NCI-H187 treated with DMSO at 0.1 percent for 48 hours (cell line): Measurements from ENCODE around the gene GABRD.

Experiments
- DNase-seq: peaks from one replicate; lab custom pipeline; 2025; lab: John Stamatoyannopoulos, UW

The GABRD gene

DNA sequence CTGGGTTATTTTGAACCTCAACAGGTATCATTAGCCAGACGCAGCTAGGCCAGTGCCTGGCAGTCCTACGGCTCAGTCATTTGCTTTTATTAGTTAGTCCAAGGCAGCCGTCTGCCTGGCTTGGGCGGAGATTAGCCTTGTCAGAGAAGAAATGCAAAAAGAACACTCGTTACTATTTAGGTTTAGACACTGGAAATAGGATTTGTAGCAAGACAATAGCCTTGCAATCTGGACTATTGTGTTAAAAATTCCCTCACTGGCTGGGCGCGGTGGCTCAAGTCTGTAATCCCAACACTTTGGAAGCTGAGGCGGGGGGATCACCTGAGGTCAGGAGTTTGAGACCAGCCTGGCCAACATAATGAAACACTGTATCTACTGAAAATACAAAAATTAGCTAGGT, 20.1 kb downstream of the GABRD start:
- no peak for DNase-seq

GRCh38 chr1:2041305-2041704, 22.2 kb downstream of the GABRD start:
- no peak for DNase-seq

DNA sequence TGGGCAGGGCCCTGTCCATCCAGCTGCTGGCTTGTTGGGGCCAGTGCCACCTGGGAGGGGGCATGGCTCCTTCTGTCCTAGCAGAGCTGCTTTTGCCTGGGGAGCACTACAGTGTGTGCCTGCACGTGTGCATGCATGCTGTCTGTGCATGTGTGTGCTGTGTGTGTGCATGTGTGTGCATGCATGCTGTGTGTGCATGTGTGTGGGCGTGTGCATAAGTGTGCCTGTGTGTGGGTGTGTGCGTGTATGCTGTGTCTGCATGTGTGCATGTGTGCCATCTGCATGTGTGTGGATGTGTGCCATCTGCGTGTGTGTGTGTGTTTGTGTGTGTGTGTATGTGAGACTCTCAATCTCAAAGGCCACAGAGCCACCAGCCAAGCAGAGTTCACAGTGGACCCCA, 22.7 kb downstream of the GABRD start:
- DNase-seq: no peak

DNA sequence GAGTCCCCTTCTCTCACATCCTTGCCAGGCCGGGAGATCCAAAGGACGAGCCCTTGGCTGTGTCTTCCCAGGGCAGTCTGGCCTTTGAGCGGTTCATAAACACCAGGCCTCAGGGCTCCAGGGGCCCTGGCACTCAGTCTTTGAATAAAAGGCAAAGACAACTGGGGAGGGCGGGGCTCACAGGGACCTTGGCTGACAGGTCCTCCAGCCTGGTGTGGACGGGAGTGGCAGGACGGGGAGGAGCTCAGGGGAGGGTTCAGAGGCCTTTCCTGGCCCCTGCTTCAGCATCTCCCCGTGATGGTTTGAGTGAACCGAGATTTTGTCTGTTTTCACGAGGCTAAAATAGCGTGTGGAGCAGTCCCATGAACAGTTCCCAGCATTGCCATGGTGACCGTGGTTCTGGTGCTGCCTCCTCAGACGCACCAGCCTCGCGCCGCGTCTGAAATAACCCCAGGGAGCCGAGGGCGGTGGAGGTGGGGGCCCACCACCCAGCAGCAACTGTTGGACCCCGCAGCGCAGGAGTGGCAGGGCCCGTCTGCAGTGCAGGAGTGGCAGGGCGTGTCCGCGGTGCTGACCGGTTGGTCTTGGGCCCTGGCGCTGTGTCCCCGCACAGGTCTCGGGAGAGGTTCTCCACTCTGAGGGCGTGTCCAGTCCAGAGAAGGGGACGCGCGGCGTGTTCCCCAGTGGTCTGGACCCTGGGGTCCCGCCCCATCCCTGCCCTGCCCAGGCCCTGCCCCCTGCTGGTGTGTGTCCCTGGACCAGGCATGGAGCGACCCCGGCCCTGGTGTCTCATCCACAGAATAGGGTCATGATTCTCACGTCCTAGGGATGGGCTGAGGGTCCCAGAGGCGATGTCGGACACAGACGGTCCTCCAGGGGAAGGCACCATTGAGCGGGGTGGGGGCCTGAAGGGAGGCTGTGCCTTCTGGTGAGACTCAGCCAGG, 24.0 kb downstream of the GABRD start:
- DNase-seq: no peak

GRCh38 chr1:2043886-2044285, 24.7 kb downstream of the GABRD start:
- no peak for DNase-seq

DNA sequence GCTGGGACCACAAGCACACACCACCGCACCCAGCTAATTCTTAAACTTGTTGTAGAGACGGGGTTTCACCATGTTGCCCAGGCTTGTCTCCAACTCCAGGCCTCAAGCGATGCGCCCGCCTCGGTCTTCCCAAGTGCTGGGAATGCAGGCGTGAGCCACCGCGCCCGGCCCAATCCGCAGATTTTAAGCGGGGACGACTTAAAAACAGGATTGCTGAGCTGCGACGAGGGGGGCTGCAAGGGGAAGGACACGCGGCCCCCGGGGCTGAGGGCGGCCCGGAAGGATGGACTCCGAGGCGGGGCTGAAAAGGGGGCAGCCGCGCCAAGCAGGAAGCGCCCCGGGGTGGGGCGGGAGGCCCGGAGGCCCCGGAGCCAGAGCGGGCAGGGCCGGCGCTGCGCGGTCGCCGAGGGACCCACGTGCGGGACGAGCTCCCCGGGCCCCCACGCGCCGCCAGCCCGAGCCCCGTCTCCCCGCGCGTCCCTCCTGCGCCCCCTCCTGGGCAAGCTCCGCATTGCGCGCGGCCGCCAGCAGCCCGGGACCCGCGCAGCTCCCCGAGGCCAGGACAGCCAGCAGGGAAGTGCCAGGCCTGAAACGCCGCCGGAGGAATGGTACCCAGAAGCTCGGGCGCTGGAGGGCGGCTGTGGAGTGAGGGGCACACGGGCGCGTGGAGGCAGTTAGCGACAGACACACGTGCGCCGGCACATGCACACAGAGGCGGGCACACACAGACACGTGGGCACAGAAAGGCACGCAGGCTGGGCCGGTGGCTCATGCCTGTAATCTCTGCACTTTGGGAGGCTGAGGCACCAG, 25.6 kb downstream of the GABRD start:
- DNase-seq: no peak

DNA sequence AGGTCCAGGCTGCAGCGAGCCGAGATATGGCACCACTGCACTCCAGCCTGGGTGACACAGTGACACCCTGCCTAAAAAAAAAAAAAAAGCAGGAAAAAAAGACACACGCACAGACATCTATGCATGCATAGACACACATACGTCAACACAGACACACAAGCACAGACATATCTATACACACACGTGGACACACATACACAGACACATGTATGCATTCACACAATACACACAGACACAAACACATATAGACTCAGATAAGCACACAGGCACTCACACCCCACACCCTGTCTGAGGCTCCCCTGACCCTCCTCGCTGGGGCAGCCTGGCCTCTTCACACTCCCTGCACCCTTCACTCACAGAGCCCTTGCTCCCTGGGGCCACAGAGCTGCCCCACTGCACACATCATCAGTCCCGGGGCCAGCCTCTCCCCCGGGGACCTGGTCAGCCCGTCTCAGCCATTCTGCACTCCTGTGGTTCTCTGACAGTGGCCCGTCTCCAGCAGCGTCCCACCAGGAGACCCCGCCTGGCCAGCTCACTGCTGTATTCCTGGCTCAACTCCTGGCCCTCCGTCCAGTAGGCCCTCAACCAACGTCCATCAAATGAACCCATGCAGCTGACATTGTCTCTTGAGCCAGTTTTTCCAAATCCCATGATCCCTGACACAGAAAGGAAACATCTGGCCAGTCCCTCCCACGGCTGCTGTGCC, 26.5 kb downstream of the GABRD start:
- DNase-seq: no peak

- no peak for DNase-seq
Observed at GRCh38 chr1:2046174-2046917, 27.2 kb downstream of the GABRD start.

DNA sequence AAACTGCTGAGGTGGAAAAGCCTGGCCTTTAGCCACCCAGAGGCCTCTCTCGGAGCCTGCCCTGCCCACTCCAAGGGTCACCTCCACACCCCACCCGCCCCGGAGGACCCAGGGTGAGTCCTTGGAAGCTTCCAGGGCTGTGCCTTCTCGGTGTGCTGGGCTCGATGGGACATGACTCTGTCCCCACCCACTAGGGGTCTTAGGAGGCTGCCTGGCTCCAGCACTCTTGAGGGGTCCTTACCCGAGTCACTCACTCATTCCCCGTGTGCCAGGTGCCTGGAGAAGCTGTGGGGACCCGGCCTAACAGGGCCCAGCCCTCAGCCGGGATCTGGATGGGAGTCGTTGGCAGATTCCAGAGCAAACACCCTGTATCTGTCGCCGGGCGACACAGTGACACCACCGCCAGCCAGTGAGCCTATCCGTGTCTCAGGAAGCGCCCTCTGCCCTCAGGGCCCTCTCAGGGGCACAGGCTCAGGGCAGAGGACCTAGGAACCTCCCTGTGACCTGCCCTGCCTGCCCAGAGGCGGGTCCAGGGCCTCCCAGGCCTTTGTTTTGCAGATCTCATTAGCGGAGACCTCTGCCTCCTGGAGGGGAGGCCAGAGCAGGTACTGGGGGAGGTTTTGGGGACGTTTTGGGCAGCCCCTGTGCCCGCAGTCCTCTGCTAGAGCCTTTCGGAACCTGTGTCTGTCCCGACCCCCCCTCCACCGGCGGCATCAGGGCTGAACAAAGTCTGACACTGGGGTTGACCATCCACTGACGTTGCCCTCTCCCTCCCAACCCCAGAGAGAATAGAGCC, 28.0 kb downstream of the GABRD start:
- no peak for DNase-seq

DNA sequence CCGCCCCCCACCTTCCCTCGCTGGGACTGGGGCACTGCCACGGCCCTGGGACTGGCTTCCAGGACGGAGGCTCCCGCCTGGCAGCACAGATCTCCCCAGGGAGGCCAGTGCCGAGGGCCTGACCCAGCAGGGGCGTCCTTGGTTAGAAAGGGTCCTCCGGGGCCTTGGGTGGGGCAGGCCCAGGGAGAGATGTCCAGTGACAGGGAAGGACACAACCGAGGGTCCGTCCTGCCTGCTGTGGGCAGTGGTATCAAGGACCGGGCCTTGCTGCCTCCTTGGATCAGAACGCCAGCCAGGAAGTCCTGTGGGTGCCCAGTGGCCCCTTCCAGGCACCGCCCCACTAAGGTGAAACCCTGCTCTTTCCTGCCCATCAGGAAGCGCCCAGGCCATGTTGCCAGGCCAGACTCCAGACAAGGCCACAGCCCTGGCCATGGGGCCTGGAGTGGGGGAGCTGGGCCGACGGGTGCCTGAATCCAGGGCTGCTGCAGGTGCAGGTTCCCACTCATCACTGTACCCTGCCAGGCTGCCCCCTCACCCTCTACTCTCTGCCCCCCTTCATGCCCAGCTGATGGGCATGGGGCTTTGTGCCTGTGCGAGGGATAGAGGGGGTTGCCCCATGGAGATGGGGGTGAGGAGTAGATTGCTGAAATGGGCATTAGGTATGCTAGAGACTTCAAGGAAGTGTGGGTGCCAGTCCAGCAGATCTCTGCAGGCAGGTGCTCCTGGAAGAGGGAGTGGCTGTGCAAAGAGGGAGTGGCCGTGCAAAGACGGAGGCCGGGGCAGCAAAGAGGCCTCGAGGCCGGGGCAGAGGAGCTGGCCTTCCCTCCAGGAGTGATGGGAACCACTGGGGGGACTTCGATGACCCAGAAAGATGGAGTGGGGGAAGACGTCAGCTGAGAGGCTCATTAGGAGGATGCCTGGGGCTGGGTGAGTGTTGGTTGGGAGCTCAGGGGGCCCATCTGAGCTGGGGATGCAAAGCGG, 28.9 kb downstream of the GABRD start:
- no peak for DNase-seq

- DNase-seq: no peak
Observed at GRCh38 chr1:2049225-2049717, 30.1 kb downstream of the GABRD start.

DNA sequence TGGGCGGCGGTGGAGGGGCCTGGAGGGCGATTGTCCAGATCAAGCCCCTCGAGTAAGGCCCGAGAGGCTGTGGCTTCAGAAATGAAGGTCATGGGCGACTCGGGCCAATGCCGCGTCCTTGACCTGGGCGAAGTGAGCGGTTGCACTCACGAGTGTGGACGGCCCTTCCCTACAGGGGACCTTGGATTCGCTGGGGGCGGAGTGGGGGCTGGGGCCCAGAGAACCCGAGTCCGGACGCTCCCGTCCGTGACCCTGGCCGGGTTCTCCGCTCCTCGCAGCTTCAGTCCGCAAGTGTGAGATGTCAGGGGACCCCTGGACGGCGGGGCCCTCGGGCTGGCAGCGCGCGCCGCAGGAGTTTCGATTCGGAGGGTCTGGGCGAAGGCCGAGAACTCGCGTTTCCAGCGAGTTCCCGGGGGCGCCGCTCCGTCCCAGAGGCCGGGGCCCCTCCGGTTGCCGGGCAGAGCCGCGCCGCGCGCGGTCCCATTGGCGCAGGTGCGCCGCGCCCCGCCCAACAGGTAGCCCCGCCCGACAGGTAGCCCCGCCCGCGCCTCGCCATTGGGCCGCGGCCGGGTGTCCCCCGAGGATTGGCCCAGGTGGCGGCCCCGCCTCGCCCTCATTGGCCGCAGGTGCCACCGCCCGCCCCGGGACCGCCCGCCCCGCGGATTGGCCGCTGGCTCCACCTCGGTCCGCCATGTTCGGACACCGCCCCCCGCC, 30.7 kb downstream of the GABRD start, which contains the start of gene PRKCZ:
PRKCZ (plus strand) TSS at position 694 of the 714 bp plus-strand sequence. CDS start 220 bp downstream, outside the sequence.
- peak; percentile 64 for DNase-seq

- no peak for DNase-seq
Observed at GRCh38 chr1:2050461-2050792, 31.3 kb downstream of the GABRD start.

GRCh38 chr1:2050793-2051682, 31.9 kb downstream of the GABRD start:
- no peak for DNase-seq

DNA sequence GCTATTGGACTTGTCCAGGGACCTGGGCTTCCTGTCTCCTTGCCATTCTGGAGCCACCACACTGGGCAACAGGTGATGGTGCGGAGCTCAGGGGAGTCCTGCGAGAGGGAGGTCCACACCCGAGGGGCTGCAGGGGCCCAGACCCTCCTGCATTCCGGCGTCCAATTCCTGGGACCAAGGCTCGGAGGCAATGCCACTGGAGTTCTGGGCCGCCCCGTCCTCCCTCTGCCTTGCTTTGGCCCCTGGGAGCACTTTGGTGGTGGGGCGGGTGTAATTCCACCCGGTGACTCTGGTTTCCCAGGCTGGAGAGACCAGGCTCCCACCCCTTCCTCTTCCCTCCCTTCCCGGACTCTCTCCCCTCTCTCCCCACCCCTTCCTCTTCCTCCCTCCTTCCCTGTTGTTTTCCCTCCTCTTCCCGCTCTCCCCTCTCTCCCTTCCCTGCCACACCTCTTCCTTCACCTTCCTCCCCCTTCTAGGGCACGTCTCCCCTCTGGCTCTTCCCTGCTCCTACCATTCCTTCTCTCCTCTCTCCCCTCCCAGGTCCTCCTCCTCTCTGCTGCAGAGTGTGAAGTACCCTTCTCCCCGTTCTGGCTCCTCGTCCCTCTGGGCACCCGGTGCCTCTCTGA, 33.0 kb downstream of the GABRD start:
- no peak for DNase-seq

GRCh38 chr1:2052756-2053155, 33.6 kb downstream of the GABRD start:
- no peak for DNase-seq

DNA sequence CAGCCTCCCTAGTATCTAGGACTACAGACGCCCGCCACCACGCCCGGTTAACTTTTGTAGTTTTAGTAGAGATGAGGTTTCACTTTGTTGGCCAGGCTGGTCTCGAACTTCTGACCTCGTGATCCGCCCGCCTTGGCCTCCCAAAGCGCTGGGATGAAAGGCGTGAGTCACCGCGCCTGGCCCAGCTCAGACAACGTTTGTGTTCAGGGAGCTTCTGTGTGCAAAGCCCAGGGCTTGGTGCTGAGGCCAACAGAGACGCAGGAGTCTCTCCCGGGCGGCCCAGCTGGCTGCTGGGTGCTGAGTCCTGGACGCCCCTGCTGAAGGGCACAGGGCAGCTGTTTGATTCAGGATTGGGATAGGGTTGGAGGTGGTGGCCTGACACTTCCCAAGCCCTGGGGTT, 34.1 kb downstream of the GABRD start:
- no peak for DNase-seq
